Effector memory CD4-positive, alpha-beta T cell (primary cell): ENCODE data around the gene IL17RB.

ENCODE experiments used
- DNase-seq, 3 donors: peaks; one replicate each; pipeline ENCODE4 v3.0.0-alpha.2; 2020
- H3K27ac ChIP-seq: 2 replicates; pipeline ENCODE4 v1.7.0; 2013; ENCODE audit warnings: mild to moderate bottlenecking, low read length, moderate library complexity; ENCODE audit not compliant: insufficient read depth, poor library complexity, severe bottlenecking
- H3K27me3 ChIP-seq: replicated peaks from 2 replicates; pipeline ENCODE4 v1.7.0; 2013; ENCODE audit warnings: mild to moderate bottlenecking, low read length; ENCODE audit not compliant: insufficient read depth, control insufficient read depth, poor library complexity, severe bottlenecking
- H3K36me3 ChIP-seq: 2 replicates; pipeline ENCODE4 v1.7.0; 2013; ENCODE audit warnings: mild to moderate bottlenecking, low read length, moderate library complexity; ENCODE audit not compliant: control insufficient read depth, insufficient read depth
- H3K4me1 ChIP-seq: 2 replicates; pipeline ENCODE4 v1.7.0; 2013; ENCODE audit warnings: low read length, mild to moderate bottlenecking; ENCODE audit not compliant: control insufficient read depth, insufficient read depth, poor library complexity, severe bottlenecking
- H3K4me3 ChIP-seq: 2 replicates; pipeline ENCODE4 v1.7.0; 2013; ENCODE audit warnings: low read length, low read depth, mild to moderate bottlenecking; ENCODE audit not compliant: insufficient read depth, poor library complexity, severe bottlenecking
- H3K9me3 ChIP-seq: 2 replicates; pipeline ENCODE4 v1.7.0; 2013; ENCODE audit warnings: mild to moderate bottlenecking, low read length, moderate library complexity; ENCODE audit not compliant: control insufficient read depth

The IL17RB gene

DNA sequence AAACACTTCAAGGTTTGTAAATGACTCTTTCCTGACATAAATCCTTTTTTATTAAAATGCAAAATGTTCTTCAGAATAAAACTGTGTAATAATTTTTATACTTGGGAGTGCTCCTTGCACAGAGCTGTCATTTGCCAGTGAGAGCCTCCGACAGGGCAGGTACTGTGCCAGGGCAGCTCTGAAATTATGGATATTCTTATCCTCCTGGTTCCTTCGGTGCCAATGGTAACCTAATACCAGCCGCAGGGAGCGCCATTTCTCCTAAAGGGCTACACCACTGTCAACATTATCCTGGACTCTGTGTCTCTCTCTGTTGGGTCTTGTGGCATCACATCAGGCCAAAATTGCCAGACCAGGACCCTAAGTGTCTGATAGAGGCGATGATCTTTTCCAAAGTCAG, 33.1 kb upstream of the IL17RB start:
- Histone ChIP-seq H3K27ac (no peak overlapping the region), H3K36me3 (no peaks in the 10 kb centered on the region), H3K4me1 (no peaks in the 10 kb centered on the region), H3K9me3 (no peaks in the 10 kb centered on the region), H3K4me3 (no peak overlapping the region), H3K27me3 (no peaks in the 10 kb centered on the region)
- DNase-seq = no peak

DNA sequence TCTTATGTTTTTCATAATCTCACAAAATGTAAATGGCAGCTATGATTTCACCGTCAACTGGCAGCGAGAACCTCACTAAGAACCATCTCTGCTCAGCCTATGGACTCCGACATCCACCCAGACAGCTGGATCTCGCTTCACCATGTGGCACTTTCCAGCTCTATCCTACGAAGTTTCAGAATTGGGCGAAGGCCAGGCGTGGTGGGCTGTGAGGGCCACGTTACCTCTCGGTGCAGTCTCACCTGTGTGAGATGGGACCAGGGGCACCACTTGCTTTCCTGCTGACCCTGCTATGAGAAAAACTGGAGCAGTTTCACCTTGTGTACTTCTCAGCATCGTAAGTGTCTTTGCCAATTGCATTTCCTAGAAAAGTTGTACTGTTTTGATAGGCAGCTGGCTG, 32.5 kb upstream of the IL17RB start:
- no peaks in the 10 kb centered on the region for H3K27me3 ChIP-seq
- no peak overlapping the region for H3K27ac ChIP-seq
- no peak overlapping the region for H3K4me3 ChIP-seq
- no peaks in the 10 kb centered on the region for H3K9me3 ChIP-seq
- no peaks in the 10 kb centered on the region for H3K4me1 ChIP-seq
- no peaks in the 10 kb centered on the region for H3K36me3 ChIP-seq
- no peak for DNase-seq

DNA sequence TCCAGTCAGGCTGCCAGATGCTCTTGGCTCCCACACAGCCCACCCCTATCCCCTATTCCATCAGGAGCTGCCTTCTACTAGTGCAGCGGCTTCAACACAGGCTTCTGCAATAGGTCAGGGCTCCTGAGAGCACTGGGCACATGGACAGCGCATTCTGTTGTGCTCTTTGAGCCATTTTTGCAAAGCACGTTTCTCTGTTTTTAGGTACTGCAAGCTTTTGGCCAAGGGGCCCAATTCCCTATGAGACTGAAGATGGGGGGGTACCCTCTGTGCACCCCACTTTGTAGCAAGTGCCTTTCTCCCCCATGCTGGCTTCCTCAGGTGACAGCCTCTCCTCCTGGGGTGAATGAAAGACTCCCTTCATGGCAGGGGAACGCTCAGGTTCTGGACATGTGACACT, 31.3 kb upstream of the IL17RB start:
- H3K36me3 ChIP-seq = no peaks in the 10 kb centered on the region
- DNase-seq = no peak
- no peaks in the 10 kb centered on the region for H3K27me3 ChIP-seq
- no peaks in the 10 kb centered on the region for H3K9me3 ChIP-seq
- no peaks in the 10 kb centered on the region for H3K4me1 ChIP-seq
- H3K4me3 ChIP-seq = no peak overlapping the region
- no peak overlapping the region for H3K27ac ChIP-seq

DNA sequence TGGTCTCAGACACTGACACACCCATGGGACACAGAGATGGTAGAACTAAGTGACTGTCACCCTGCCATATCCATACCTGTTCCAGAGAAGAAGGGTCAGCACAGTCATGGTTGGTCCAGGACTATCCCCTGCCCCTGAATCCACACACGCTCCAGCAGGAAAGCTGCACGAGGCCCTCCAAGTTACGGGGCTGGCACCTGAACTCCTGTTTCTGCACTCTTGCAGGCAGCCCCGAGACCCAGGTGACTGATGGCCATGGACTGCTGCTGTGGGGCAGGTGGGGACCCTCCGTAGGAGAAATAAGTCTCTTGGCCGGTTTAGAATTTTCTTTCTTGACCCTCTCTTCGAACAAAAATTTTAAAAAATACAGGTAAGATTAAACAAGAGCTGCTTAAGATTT, 30.7 kb upstream of the IL17RB start:
- Histone ChIP-seq H3K36me3 (no peaks in the 10 kb centered on the region), H3K27me3 (no peaks in the 10 kb centered on the region), H3K4me1 (no peaks in the 10 kb centered on the region), H3K4me3 (no peak overlapping the region), H3K9me3 (no peaks in the 10 kb centered on the region), H3K27ac (no peak overlapping the region)
- no peak for DNase-seq

DNA sequence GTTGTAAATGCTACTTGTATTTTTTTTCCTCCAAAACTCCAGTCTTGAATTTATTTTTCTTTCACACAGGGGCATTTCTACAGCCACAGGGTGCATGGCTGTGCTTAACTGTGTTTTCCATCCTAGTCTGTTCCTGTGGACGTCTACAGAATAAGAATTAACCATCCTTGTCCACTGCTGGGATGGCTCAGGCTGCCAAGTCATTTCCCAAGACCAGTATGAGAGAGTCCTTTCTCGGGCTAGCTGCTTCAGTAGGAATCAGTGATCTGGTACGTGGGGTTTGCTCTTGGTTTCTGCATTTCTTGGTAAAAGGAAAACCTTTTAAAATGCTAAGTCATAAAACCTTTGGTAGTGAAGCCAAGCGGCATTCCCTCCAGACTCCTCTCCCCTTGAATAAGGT, 29.9 kb upstream of the IL17RB start:
- Histone ChIP-seq H3K9me3 (no peaks in the 10 kb centered on the region), H3K27me3 (no peaks in the 10 kb centered on the region), H3K27ac (no peak overlapping the region), H3K4me1 (no peaks in the 10 kb centered on the region), H3K36me3 (no peaks in the 10 kb centered on the region), H3K4me3 (no peak overlapping the region)
- DNase-seq = no peak

DNA sequence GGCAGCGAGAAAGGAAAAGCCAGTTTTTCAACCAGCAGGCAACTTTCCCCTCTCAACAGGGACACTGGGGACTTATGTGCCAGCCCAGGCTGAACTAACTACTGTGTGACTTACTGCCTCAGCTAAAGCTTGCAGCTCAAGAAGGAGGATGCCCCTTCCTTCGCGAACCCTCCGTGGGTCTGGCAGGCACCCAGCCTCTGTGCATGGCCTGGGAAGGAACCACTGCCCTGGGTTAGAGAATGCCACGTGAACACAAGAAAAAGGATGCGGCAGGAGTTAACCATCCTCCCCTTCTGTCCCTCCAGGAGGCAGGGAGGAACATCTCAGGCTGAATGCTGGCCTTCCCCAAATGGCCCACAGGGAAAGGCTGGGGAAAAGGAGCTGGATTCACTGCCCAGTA, 29.2 kb upstream of the IL17RB start:
- H3K4me3 ChIP-seq = no peak overlapping the region
- no peaks in the 10 kb centered on the region for H3K9me3 ChIP-seq
- H3K27me3 ChIP-seq = no peaks in the 10 kb centered on the region
- H3K36me3 ChIP-seq = no peaks in the 10 kb centered on the region
- H3K4me1 ChIP-seq = no peaks in the 10 kb centered on the region
- no peak overlapping the region for H3K27ac ChIP-seq
- no peak for DNase-seq

DNA sequence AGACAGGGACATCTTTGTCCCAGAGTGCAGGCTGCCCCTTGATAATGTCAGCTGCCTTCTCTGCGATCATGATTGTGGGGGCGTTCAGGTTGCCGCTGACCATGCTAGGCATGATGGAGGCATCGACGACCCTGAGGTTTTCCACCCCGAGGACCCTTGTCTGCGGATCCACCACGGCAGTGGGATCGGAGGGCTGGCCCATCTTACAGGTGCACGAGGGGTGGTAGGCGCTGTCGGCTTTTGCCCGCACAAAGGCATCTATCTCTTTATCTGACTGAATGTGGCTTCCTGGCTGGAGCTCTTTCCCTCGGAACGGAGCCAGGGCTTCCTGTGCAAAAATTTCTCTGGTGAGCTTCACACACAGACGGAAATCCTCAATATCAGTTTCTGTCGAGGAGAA, 28.6 kb upstream of the IL17RB start:
- Histone ChIP-seq H3K36me3 (no peaks in the 10 kb centered on the region), H3K4me1 (no peaks in the 10 kb centered on the region), H3K9me3 (no peaks in the 10 kb centered on the region), H3K27me3 (no peaks in the 10 kb centered on the region), H3K27ac (no peak overlapping the region), H3K4me3 (no peak overlapping the region)
- no peak for DNase-seq

DNA sequence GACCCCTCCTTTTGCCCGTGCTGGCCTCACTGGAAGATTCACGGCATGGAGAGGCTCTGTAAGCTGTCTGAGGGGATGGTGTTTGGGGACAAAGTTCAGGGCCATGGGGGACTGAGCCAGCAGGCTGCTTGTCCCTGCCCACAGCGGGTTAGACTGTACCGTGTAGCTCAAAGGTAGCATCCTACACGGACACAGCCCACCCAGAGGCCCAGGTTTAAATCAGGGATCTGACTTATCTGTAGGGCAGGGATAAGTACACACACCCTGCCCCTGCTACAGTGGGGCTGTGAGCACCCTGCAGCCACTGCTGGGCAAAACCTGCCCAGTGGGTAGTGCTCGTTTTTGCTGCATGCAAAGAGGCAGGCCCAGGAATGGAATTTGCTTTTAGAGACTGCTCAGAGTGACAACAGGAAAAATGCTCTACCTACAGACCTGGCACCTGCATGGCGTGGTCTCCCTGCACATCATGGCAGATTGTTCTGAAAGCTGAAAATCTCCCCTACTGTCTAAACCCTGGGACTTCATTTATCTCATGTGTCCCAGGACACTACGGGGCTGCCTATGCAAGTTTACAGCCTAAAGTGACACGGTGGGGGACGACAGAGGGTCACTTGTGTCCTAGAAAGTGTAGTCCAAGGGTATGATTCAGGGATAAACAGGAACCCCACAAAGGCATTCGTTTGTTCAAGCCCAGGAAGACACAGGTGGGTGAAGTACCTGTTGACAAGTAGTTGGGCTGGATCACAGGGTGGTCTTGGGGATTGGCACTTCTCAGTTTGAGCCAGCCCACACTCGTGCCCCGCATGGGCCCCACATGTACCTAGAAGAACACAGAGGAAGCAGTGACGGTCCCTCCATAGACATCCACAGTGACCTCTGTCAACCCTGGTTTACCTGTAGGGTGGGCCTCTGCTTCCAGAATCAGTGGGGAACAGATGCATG, 27.9 kb upstream of the IL17RB start:
- no peak overlapping the region for H3K27ac ChIP-seq
- no peaks in the 10 kb centered on the region for H3K27me3 ChIP-seq
- H3K4me3 ChIP-seq = no peak overlapping the region
- no peaks in the 10 kb centered on the region for H3K36me3 ChIP-seq
- H3K4me1 ChIP-seq = no peaks in the 10 kb centered on the region
- DNase-seq = no peak
- H3K9me3 ChIP-seq = no peaks in the 10 kb centered on the region

DNA sequence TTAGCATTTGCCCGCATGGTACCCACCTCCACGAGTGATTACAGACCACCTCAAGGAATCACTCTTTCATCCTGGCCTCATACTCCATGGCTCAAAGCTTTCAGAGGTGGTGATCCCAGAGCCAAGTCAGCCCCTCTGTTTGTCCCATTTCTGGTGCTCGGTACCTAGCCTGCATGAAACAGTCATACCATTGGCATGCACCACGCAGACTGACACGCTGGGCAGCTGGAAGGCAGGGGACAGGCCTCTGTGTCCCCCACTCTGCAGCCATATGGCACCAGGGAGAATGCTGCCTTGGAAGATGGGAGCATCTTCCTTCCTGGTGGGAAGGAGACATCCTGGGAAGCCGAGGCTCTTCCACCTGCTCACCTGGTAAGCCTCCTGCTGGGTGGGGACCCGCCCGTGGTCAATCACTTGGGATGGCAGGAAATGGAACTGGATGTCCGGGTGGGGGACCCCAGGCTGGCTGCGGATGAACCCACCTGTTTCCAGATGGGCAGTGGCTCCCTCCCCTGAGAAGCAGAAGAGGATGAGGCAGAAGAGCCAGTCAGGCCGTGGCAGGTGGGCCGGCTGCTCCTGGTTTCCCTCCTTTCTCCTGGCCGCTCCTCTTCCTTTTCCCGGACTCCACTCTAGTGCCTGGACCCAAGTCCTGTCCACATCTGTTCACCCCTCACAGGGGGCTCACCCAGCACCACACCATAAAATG, 27.1 kb upstream of the IL17RB start:
- Histone ChIP-seq H3K27me3 (no peaks in the 10 kb centered on the region), H3K4me1 (no peaks in the 10 kb centered on the region), H3K27ac (no peak overlapping the region), H3K4me3 (no peak overlapping the region), H3K9me3 (no peaks in the 10 kb centered on the region), H3K36me3 (no peaks in the 10 kb centered on the region)
- DNase-seq = no peak

DNA sequence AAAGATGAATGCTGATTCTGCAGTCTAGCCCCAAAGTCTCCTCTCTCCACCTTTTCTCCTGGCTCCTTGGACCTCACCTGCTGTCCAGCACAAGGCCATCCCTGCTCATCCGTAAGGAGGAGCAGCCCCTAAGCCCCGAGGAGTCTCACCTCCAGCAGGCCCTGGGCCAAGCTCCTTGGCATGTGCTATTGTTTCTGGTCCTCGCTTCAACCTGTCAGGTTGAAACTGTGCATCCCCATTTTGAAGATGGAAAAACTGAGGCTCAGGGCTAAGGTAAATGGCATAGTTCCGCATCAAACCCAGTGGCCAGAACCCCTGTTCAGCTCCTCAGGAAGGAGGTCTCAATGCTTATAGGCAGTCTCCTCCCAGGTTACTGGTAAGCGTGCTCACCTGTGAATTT, 26.3 kb upstream of the IL17RB start:
- no peaks in the 10 kb centered on the region for H3K4me1 ChIP-seq
- DNase-seq = no peak
- no peaks in the 10 kb centered on the region for H3K9me3 ChIP-seq
- no peaks in the 10 kb centered on the region for H3K36me3 ChIP-seq
- H3K27ac ChIP-seq = no peak overlapping the region
- no peaks in the 10 kb centered on the region for H3K27me3 ChIP-seq
- no peak overlapping the region for H3K4me3 ChIP-seq
